IPS-NIHi7 (cell line): Measurements from ENCODE around the gene ROBO3.

Experiments used
- DNase-seq: peaks from one replicate; pipeline ENCODE4 v3.0.0; 2012; ENCODE audit warnings: mixed read lengths; ENCODE audit errors: extremely low spot score

The ROBO3 gene

GRCh38 chr11:124891373-124891861 lies 26.2 kb downstream of the ROBO3 start:
- DNase-seq, result peak; percentile 62

- no peak for DNase-seq
These were observed 26.9 kb downstream of the ROBO3 start for GRCh38 chr11:124892146-124892545.

- DNase-seq, result no peak
These were observed 27.7 kb downstream of the ROBO3 start for GRCh38 chr11:124892750-124893454.

GRCh38 chr11:124893781-124894401 lies 28.7 kb downstream of the ROBO3 start:
- no peak for DNase-seq

- no peak for DNase-seq
These were observed 29.6 kb downstream of the ROBO3 start for GRCh38 chr11:124894606-124895430.

GRCh38 chr11:124895471-124895971 lies 30.3 kb downstream of the ROBO3 start:
- no peak for DNase-seq

GRCh38 chr11:124896071-124896750 lies 31.0 kb downstream of the ROBO3 start:
- no peak for DNase-seq

GRCh38 chr11:124896821-124897391 lies 31.7 kb downstream of the ROBO3 start:
- no peak for DNase-seq

- no peak for DNase-seq
These were observed 32.5 kb downstream of the ROBO3 start, which contains the start of gene ROBO4 for GRCh38 chr11:124897674-124898262. Gene ROBO4 (minus strand): TSS chr11:124897865. CDS start chr11:124897795, 70 bp downstream.

GRCh38 chr11:124898263-124898680 lies 33.0 kb downstream of the ROBO3 start:
- DNase-seq, result no peak

- no peak for DNase-seq
These were observed 33.5 kb downstream of the ROBO3 start for GRCh38 chr11:124898711-124899110.

- DNase-seq, result no peak
These were observed 34.3 kb downstream of the ROBO3 start for GRCh38 chr11:124899383-124900145.

- DNase-seq, result no peak
These were observed 35.2 kb downstream of the ROBO3 start for GRCh38 chr11:124900464-124900863.

GRCh38 chr11:124902616-124903015 lies 37.4 kb downstream of the ROBO3 start:
- DNase-seq, result no peak

GRCh38 chr11:124915541-124916369 lies 50.5 kb downstream of the ROBO3 start:
- DNase-seq, result no peak

- DNase-seq, result no peak
These were observed 51.1 kb downstream of the ROBO3 start for GRCh38 chr11:124916370-124916710.

- no peak for DNase-seq
These were observed 51.9 kb downstream of the ROBO3 start for GRCh38 chr11:124917115-124917637.

- no peak for DNase-seq
These were observed 53.7 kb downstream of the ROBO3 start, which contains the start of gene HEPN1 for GRCh38 chr11:124918950-124919349. Gene HEPN1 (plus strand): TSS chr11:124919250.

GRCh38 chr11:124919898-124920297 lies 54.7 kb downstream of the ROBO3 start:
- no peak for DNase-seq
